Measurements from ENCODE around the gene CNGA3.

DNA sequence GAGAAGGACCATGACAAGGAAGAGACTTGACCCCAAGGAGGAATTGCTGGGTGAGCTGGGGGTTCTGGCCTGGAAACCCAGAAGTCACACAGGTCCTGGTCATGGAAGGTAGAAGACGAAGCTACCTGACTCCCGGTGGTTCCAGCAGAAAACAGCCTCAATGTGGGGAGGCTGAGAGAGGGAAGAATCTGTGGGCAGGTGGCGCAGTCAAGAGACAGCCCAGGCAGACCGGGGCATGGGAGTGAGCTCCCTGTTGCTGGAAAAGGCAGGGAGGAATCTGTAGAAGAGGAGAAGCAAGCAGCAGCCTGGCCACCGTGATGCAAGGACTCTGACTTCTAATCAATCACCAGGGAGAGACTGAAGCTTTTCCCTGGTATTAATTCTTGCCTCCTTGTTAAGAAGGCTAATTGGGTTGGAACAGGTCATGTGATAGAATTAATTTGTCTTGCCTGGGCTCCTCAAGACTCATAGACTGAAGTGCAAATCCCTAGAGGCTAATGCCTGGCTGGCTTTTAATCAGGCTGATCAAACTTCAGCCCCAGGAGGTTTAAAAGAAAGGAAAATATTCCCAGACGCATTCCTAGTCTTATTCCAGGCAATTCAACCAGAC is 30.1 kb downstream of the CNGA3 start:
- TF ChIP-seq, protein P1, sequence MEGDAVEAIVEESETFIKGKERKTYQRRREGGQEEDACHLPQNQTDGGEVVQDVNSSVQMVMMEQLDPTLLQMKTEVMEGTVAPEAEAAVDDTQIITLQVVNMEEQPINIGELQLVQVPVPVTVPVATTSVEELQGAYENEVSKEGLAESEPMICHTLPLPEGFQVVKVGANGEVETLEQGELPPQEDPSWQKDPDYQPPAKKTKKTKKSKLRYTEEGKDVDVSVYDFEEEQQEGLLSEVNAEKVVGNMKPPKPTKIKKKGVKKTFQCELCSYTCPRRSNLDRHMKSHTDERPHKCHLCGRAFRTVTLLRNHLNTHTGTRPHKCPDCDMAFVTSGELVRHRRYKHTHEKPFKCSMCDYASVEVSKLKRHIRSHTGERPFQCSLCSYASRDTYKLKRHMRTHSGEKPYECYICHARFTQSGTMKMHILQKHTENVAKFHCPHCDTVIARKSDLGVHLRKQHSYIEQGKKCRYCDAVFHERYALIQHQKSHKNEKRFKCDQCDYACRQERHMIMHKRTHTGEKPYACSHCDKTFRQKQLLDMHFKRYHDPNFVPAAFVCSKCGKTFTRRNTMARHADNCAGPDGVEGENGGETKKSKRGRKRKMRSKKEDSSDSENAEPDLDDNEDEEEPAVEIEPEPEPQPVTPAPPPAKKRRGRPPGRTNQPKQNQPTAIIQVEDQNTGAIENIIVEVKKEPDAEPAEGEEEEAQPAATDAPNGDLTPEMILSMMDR (IDR thresholded peaks at IDR 0.05), result no peak
- TF ChIP-seq POLR2A (IDR thresholded peaks at IDR 0.05) (no peak), EP300 (IDR thresholded peaks at IDR 0.05) (no peak), POLR2AphosphoS5 (IDR thresholded peaks at IDR 0.05) (no peak)
